ENCODE results near the gene PAFAH1B2.

- TF ChIP-seq, protein P1, sequence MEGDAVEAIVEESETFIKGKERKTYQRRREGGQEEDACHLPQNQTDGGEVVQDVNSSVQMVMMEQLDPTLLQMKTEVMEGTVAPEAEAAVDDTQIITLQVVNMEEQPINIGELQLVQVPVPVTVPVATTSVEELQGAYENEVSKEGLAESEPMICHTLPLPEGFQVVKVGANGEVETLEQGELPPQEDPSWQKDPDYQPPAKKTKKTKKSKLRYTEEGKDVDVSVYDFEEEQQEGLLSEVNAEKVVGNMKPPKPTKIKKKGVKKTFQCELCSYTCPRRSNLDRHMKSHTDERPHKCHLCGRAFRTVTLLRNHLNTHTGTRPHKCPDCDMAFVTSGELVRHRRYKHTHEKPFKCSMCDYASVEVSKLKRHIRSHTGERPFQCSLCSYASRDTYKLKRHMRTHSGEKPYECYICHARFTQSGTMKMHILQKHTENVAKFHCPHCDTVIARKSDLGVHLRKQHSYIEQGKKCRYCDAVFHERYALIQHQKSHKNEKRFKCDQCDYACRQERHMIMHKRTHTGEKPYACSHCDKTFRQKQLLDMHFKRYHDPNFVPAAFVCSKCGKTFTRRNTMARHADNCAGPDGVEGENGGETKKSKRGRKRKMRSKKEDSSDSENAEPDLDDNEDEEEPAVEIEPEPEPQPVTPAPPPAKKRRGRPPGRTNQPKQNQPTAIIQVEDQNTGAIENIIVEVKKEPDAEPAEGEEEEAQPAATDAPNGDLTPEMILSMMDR (IDR thresholded peaks at IDR 0.05; ENCODE audit: low read depth, low read length, poor library complexity, severe bottlenecking), result no peak
- TF ChIP-seq EZH2phosphoT487 (IDR thresholded peaks at IDR 0.05; ENCODE audit: borderline replicate concordance, low read length), result no peak
Observed at GRCh38 chr11:117169736-117170135, 25.6 kb downstream of the PAFAH1B2 start.
